NCI-H345 treated with DMSO at 0.1 percent for 48 hours (cell line): ENCODE data around the gene ZBTB16.
"Not testable (repeated sequence)": the region's sequence is repeated elsewhere in the genome, so short reads cannot be mapped to it uniquely, and the experiment has no call there.

Experiments
- DNase-seq: peaks from one replicate; lab custom pipeline; 2025; ENCODE audit not compliant: unreplicated experiment; lab: John Stamatoyannopoulos, UW

The ZBTB16 gene

DNA sequence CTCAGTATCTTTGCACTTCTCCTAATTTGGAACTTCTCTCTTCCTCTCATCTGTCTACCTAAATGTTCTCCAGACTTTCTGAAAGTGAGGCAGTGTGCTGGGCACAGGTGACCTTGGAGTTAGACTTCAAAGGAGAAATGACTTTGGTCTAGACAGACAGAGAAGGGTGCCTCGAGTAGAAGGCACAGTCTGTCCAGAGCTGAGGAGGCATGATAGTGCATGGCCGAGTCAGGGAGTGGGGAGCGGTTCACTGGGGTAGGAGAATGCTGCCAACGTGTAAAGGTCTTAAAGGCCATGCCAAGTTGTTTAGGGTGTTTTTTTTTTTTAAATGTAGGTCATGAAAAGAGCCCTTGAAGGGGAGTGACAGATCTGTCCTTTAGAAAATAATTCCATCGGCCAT is 17.3 kb upstream of the ZBTB16 start:
- DNase-seq, result no peak

DNA sequence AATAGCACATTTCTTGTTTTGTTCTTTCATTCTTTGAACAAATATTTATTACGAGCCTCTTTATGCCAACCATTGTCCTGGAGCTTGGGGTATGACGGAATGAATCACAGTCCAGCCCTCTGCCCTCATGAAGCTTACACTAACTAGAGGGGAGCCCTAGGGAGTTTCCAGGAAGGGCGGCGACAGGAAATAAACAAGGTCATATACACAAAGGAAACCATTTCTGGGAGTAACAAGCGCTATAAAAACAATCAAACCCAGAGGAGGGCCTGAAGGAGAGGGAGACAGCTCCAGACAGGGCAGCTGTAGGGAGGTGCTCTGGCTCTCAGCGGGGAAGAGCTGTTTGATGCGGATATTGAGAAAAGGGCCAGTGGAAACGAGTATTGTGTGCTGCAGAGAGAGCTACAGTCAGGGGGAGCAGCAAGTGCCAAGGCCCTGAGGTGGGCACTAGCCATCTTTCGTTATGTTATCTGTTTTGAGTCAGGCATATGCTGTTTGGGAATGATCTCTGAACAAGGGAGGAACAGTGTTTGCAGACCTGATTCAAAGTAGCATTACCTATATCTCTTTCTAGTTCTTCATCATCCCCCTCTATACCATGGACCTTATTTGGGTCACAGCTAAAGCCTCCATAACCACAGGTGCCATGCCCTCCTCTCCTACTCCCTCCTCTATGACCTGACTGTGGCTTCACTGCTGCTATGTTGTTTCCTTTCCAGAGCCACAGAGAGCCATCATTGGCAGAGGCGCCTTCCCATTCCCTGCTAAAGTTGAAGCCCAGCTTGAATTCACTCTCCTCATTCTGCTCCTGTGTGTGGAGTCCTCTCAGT is 15.3 kb upstream of the ZBTB16 start:
- DNase-seq, result no peak

DNA sequence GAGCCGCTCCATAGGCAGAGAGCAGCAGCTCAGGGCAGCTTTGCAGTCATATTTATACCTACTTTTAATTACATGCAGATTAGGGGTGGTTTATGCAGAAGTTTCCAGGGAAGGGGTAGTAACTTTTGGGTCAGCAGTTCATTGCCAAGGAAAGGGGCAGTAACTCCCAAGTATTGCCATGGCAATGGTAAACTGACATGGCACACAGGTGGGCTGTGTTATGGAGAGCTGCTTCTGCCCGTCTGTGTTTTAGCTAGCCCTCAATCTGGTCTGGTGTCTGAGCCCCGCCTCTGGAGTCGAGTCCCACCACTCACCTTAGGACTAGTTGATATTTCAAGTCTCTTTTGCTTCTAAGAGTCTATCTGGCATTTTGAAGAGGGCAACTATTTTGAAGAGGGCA is 12.2 kb upstream of the ZBTB16 start:
- DNase-seq, result no peak

DNA sequence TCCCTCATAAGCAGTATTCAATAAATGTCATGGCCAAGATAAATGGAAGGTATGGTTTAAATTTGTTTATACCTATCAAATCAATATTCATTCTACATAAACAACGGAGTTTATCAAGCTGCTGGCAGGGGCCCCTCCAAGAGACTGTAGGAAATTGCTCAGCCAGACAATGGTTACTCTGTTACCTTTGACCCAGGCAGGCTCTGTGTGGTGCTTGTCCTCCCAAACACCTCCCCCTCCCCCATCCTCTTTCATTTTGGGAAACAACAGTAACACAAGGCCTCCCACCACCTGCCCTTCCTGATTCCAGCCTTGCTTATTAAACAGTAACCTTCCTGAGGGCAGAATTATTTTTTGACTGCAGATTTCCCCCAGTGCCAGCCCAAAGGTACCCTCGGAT is 10.5 kb upstream of the ZBTB16 start:
- no peak for DNase-seq

DNA sequence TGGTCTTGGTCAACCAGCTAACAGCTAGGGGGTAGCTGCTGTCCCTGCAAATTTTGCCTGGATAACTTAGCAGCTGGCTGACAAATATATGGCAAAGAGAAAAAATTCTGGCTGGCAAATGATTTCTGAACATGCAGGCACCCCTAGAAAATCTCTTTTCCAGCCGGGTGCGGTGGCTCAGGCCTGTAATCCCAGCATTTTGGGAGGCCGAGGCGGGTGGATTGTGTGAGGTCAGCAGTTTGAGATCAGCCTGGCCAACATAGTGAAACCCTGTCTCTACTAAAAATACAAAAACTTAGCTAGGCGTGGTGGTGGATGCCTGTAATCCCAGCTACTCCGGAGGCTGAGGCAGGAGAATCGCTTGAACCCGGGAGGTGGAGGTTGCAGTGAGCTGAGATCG is 9.7 kb upstream of the ZBTB16 start:
- DNase-seq, result not testable (repeated sequence)

DNA sequence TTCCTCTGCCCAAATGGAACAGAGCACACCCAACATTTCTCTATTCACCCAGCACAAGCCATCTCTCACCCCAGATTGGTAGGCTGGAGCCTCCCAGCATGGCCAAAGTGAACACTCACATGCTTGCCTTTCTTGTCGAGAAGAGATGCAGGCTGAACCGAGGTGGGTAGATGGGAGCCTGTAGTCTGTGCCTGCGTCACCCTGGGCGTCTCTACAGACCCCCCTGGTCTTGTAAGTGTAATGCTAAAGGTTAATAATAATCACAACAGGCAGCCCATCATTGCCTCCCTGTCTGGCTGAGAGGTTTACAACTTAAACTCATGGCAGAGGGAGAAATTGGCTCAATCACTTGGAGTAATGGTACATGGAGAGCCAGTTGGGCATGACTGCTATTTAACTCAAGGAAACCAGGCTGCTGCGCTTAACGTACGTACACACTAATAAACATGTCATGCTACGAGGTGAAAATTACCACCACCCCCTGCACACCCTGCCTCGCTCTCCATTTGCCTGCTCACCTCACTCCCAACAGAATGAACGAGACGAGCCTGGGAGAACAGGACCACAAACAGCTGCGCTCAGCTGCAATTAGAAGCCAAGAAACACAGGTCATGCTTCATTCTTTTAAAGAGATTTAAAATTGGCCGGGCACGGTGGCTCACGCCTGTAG is 9.1 kb upstream of the ZBTB16 start:
- DNase-seq, result no peak

DNA sequence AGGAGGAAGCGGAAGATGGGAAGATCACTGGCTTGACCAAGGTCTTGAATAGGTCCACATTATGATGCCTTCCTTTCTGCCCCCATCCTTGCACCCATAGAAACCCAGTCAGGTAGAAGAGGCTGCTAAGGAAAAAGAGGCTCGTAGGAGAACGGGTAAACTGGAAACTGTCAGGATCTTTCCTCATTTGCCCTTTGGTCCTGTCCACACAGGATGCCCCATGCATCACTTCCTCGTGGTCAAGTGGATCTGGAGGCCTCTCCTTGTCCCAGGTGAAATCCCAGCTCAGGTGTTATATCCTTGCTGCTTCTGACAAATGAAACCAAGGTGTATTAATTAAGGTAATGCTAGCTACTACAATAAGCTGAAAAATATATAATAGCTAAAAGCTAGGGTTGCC is 8.0 kb upstream of the ZBTB16 start:
- no peak for DNase-seq

DNA sequence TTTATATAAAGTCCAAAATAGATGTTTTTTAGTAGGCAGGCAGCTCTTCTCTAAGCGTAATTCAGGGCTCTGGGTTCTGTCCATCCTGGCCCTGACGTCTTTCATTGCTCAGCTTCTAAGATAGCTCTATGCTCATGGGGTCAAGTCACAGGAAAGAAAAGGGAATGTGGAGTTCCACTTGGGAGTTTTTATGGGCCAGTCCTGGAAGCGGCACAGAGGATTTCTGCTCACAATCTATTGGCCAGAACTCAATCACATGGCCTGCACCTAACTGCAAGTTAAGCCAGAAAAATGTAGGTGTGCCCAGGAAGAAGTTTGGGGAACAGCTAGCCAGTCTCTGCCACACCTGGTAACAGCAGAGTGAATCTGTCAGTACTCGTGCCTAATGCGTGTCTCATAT is 7.4 kb upstream of the ZBTB16 start:
- no peak for DNase-seq

DNA sequence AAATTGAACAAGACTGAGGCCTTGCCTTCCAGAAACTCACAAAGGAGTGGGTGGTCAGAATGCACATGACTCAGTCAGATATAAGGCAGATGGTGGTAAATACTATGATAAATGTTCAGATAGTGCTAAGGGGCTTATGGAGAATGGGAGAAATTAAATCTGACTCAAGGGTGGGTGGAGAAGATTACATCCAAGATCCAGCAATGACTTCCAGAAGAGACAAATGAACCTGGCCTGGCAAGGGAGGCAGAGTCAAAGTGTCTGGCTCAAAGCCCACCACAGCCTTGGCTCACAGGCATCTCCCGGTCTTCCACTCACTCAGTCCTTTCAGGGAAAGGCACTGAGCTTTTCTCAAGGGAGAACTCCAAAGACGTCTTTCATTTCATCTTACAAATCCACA is 6.1 kb upstream of the ZBTB16 start:
- DNase-seq, result no peak

DNA sequence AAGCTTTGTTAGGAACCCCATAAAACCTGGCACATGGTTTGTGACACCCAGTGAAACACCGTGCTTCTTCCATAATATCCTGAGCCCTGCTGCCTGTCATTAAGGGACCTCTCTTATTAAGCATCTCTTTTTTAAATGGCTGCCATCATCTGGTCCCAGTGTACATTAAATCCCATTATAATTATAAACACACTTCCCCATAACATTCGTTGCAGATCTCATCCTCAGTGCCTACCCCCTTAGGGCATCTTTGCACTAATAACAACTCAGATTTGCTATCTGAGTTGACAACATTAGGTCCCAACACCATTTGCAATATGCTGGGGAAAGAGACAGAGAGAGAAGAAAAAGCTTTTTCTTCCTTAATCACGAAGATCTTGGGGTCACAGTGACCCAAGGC is 4.7 kb upstream of the ZBTB16 start:
- DNase-seq, result no peak

DNA sequence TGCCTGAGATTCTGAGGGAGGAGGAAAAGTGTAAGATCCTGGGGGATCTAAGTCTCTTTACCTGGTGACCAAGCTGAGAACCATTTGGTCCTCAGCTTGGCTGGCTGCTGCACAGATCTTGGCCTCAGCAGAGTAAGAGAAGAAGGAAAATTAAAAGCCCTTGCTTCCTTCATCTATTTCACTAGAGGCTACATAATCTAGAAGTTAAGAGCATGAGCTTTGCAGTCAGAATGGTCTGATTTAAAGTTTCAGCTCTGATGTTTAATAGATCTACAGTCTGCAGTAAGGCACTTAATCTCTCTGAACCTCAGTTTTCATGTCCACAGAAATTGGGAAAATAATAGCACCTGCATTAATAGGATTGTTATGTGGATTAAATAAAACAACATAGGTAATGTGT is 3.1 kb upstream of the ZBTB16 start:
- no peak for DNase-seq

DNA sequence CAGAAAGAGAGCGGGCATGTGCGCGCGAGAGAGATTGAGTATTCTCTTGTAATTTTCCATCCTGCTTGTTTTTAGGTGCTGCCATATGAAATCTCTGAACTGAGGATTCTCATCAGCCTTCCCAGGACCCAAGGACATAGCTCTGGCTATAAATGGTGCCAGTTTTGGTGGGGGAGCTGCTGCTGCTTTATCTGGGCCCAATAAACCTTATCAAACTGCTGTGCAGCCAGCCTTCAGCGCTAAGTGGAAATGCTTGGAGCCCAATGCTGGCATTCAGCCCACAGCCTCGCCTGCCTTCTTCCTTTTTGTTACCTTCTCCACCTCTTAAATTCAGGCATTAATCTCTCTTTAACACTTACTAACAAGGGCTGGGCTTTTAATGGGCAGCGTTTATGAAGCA is 2.4 kb upstream of the ZBTB16 start:
- DNase-seq, result no peak

DNA sequence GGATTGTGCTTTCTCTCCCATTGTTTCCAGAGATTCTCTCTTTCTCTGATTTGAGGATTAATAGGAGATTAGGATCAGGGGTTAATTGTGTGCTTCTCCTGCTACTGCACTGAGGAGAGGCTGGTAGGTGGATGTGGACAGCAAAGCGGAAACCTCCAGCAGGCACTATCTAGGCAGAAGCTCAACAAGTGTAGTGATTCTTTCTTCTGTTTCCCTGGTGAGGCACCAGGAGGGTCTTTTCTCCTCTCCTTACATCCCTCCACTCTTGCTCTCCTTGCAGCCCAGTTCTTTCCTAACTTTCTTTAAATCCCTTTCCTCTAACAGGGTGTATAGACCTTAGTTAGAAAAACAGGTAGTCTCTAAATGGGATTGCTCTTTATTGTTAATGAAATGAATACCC is 1.9 kb upstream of the ZBTB16 start:
- DNase-seq, result no peak

DNA sequence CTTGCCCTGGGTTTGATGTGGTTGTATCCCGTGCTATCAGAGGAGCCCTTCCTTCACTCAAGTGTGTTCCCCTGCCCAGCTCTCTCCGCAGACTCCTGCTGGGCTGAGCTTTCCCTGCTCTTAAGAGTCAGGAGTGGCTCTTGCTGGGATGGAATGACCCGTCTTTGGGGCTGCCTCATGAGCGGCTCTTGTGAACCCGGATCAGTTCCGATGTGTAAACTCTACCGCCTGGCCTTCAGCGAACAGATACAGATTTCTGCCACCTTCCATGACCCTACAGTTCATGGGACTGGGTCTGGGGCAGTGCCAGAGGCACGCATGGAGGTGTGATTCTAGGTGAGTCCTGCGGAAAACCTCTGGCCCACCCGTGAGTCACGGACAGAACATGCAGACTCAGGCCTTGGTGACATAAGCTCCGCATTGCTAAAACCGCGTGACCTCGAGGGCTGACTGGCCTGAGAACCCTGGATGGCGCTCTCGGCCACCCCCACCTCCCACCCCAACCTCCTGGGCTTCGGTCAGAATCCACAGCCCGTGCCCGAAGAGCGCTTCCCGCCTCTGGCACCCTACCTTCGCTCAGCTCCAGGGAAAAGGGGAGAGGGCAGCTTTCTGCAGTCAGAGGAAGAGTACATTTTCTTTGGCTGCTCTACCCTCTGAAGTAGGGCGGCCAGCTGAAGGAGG is 1.3 kb upstream of the ZBTB16 start:
- DNase-seq, result no peak

DNA sequence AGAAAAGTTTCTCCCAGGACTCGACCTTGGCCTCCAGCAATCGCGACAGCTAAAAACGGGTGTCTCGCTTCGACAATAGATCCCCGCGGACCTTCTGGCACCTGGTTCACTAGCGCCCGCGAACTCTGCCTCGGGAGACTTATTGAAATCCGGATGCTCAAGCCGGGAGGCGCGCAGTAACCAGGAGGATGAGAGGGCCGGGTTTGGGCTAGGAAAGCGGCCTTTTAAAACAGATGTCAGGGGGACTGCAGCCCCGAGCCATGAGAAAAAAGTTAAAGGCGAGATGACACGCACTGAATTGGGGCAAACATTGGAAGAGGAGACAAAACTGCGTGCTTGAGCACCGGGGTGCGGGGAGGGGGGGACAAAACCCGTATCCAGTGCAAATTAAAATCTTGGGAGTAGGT is 637 bp upstream of the ZBTB16 start:
- no peak for DNase-seq

DNA sequence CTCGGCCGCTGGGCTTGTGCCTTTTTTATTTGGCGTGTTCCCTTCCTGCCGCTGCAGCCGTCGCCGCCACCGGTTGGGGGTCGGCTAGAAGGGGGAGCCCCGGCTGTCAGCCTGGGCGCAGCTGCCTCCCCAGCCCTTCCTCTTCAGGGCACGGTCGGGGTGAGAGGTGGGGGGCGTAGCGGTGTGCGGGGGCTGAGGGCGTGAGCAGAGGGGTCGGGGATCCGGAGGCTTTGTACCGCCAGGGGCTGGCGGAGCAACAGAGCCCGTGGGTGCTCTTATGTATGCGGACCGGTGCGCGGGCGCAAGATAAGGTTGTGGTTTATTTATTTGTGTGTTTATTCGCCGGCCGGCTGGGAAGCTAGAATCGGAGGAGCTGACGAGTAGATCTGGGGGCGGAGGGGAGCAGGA is 477 bp downstream of the ZBTB16 start:
- no peak for DNase-seq

DNA sequence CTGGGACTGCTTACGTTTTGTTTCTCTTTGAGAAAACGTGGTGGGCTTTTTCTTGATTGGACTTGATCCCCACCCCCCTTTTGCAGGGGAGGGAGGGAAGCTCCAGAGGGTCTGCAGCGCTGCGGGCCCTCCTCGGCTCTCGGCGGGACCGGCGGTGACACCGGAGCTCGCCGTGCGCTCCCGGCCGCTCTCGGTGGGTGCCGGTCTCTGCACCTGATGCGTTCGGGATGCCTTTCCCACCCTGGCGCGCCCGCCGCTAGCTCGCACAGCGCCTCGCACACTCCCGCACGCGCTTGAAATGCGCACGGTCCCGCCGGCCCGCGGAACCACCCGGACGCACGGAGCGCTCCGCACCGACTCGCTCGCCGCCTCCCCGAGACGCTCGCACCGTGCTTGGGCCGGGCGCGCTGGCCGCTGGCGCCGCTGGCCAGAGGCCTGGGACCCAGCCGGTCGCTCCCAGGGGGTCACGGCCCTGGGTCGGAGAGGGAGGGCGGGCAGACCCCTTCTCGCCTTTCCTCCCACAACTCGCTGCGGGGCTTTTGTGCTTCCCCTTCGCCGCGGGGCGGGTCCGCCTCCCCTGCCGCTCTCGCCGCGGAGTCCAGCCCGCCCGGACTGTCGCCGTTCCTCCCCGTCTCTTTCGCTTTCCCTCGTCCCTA is 1.0 kb downstream of the ZBTB16 start:
- no peak for DNase-seq

DNA sequence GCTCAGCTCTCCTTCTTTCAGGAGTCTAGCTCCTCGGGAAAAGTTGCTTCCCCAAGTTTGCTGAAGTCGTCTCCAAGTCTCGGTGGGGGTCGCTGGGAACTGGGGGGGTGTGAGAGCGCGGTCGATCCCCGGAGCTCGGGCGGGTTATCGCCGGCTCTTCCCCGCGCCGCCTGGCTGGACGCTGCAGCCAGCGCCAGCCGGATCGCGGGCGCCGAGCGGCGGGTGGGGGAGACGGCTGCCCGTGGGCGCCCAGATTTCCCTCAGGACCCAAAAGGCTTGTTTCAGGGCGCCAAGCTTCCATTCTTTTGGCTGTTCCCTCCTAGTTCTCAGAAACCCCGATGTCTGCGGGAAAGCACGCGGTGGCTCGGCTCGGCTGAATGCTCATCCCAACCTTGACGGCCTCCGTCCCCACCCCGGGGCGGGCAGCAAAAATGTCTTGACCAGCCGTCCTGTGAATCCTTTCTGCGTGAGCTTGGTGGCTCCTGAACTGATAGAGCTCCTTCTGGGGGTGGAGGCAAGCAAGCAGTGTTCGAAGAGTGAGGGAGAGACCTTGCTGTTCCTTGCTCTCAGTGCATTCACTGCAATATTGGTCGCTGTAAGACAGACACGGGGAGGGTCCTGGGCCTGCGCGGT is 1.7 kb downstream of the ZBTB16 start:
- DNase-seq, result no peak

DNA sequence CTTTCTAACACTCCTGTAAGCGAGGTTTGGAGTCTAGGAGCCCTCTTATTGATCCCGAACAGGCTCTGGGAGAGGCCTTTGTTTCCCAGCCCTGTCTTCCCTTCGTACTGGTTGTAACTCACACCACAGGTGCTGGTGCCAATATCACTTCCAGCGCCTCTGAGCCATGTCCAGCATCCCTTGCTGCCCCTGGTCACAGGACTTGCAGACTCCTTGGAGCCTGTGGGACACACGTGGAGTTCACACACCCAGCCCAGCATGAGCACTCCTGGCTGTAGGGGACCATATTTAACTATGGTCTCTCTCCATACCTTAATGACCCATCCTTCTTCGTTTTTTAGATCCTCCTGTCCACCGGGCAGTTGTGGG is 2.2 kb downstream of the ZBTB16 start:
- DNase-seq, result no peak

DNA sequence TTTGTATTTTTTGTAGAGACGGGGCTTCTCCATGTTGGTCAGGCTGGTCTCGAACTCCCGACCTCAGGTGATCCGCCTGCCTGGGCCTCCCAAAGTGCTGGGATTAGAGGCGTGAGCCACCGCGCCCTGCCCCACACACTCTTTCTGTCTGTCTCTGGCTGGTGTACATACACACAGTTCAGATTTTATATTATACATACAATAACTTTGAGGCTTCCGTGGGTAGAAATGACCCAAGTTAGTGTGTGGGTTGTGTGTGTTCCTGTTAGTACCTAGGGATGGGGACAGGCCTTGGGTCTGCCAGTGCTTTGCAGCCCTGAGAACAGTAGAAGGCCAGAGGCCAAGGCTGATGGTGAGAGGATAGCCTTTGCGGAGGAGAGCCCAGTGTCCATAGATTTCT is 2.8 kb downstream of the ZBTB16 start:
- DNase-seq, result no peak

DNA sequence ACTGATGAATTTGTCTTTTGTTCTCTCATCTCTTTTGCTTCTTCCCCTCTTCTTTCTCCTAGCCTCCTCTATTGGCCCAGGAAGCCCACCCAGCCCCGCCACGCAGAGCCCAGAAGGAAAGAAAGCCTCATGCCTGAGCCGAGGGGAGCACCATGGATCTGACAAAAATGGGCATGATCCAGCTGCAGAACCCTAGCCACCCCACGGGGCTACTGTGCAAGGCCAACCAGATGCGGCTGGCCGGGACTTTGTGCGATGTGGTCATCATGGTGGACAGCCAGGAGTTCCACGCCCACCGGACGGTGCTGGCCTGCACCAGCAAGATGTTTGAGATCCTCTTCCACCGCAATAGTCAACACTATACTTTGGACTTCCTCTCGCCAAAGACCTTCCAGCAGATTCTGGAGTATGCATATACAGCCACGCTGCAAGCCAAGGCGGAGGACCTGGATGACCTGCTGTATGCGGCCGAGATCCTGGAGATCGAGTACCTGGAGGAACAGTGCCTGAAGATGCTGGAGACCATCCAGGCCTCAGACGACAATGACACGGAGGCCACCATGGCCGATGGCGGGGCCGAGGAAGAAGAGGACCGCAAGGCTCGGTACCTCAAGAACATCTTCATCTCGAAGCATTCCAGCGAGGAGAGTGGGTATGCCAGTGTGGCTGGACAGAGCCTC is 3.8 kb downstream of the ZBTB16 start:
- no peak for DNase-seq
